SU-DHL-6 (cell line): ENCODE data around the gene EFCAB9.

Source experiments
- EZH2phosphoT487 ChIP-seq: fragments of 200-600 bp; sonication (generic), shearing (Covaris generic); conservative IDR thresholded peaks from 2 replicates; pipeline ENCODE4 v1.6.1; 2018; ENCODE audit warnings: mild to moderate bottlenecking, antibody characterized with exemption, low read length, moderate library complexity, mixed read lengths
- TF ChIP-seq, protein P1 (sequence below): fragments of 200-600 bp; sonication (generic); IDR thresholded peaks from one replicate; pipeline ENCODE4 v1.5.1; 2017; ENCODE audit warnings: antibody characterized with exemption, mild to moderate bottlenecking, low read length, moderate library complexity; ENCODE audit not compliant: insufficient read depth, poor library complexity, severe bottlenecking

DNA sequence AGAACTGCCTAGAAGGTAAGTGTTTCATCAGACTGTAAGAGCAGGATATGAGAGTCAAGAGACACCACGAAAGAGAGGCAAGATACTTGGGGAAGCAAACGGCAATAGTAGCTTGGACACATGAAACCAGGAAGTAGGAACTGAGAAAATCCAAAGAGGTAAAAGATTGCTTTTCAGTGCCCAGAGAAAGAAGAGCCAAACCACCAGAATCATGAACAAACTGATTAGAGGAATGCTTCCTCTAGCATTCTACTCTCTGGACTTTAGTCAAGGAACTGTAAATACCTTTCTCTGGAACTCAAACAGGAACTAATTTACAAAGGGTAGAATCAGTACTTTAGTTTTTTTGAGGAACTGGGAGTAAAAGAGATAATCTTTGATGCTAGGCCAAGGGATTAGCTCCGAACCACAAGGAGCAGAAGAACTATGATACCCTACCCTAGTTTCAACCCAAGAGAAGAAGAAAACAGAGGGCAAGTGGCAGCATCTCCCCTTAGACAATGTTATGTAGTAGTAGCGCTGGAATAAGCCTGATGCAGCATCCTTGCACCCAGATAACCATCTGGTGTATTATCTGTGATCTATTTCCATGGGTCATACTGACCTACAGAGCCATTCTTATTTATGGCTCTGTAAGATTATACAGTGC, 41.3 kb downstream of the EFCAB9 start:
- TF ChIP-seq, protein P1, sequence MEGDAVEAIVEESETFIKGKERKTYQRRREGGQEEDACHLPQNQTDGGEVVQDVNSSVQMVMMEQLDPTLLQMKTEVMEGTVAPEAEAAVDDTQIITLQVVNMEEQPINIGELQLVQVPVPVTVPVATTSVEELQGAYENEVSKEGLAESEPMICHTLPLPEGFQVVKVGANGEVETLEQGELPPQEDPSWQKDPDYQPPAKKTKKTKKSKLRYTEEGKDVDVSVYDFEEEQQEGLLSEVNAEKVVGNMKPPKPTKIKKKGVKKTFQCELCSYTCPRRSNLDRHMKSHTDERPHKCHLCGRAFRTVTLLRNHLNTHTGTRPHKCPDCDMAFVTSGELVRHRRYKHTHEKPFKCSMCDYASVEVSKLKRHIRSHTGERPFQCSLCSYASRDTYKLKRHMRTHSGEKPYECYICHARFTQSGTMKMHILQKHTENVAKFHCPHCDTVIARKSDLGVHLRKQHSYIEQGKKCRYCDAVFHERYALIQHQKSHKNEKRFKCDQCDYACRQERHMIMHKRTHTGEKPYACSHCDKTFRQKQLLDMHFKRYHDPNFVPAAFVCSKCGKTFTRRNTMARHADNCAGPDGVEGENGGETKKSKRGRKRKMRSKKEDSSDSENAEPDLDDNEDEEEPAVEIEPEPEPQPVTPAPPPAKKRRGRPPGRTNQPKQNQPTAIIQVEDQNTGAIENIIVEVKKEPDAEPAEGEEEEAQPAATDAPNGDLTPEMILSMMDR, result no peak
- TF ChIP-seq EZH2phosphoT487, result no peak
